Large intestine (tissue), 3 donors: Measurements from ENCODE around the gene LRRC71. TPM values are rescaled to one million over a fixed set of nuclear protein-coding genes. Genes with fewer than 3 reads are reported as not detected.

ENCODE experiments used
- DNase-seq, 2 donors: peaks; one replicate each; pipeline versions ENCODE4 v3.0.0 to v3.0.0-alpha.2; 2013
- H3K27ac ChIP-seq: one replicate; pipeline ENCODE4 v1.5.1; 2013; ENCODE audit warnings: low read length
- H3K27me3 ChIP-seq: 2 replicates; pipeline ENCODE4 v1.6.1; 2013; ENCODE audit warnings: low read length; ENCODE audit not compliant: control insufficient read depth, insufficient read depth
- H3K36me3 ChIP-seq: 2 replicates; pipeline ENCODE4 v1.6.1; 2013; ENCODE audit warnings: low read length; ENCODE audit not compliant: control insufficient read depth, insufficient read depth
- H3K4me1 ChIP-seq: one replicate; pipeline ENCODE4 v1.6.1; 2013; ENCODE audit warnings: low read length; ENCODE audit not compliant: control insufficient read depth, insufficient read depth
- H3K4me3 ChIP-seq: one replicate; pipeline ENCODE4 v1.5.1; 2013; ENCODE audit warnings: low read length
- H3K9me3 ChIP-seq: one replicate; pipeline ENCODE4 v1.6.1; 2013; ENCODE audit warnings: mild to moderate bottlenecking, low read depth, low read length, moderate library complexity; ENCODE audit not compliant: control insufficient read depth
- WGBS: methylation state at CpG from one replicate; pipeline ENCODE4 v1.1.5; 2013; ENCODE audit warnings: low lambda C conversion rate; ENCODE audit not compliant: insufficient coverage; 5-methylcytosine and 5-hydroxymethylcytosine counted together
- polyA plus RNA-seq: library from polyadenylated mRNA; unstranded; fragments of 120-200 nt; gene quantifications from one replicate; pipeline ENCODE4 v1.2.1, GENCODE V29; 2013

LRRC71 gene
- polyA plus RNA-seq, 1 donor = 0.28 TPM

GRCh38 chr1:156964441-156964840 is 44.0 kb downstream of the LRRC71 start:
- Histone ChIP-seq H3K9me3 (no peaks in the 10 kb centered on the region), H3K27me3 (no peaks in the 10 kb centered on the region), H3K36me3 (peaks cover 74% of the 10 kb centered on the region), H3K4me3 (no peak overlapping the region), H3K27ac (no peak overlapping the region), H3K4me1 (no peaks in the 10 kb centered on the region)
- WGBS = 100% methylated on average over 1 of the region's 2 CpGs
- no peak for DNase-seq

- Histone ChIP-seq H3K9me3 (no peaks in the 10 kb centered on the region), H3K36me3 (peaks cover 71% of the 10 kb centered on the region), H3K27me3 (no peaks in the 10 kb centered on the region), H3K4me1 (no peaks in the 10 kb centered on the region), H3K4me3 (no peak overlapping the region), H3K27ac (no peak overlapping the region)
- no peak for DNase-seq
- no CpG with 5 or more reads among the region's 3 CpGs for WGBS
Observed at GRCh38 chr1:156969496-156969895, 49.1 kb downstream of the LRRC71 start.

DNA sequence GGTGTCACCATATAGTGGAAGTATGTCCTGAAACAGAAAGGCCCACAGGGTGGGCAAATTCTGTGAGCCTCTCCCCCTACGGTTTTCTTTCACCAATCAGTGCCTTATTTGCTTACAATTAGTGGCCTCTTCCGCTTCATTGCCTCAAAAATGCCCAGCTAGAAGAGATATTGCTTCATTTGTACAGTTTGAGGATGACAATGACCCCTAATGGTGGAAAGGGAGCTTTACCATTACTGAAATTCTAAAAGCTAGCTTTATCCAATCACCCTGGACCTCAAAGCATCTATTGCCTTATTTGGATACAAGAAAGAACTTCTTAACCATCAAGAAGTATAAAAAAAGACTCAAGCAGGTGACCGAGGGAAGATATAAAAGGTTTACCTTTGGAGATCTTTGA is 49.6 kb downstream of the LRRC71 start:
- Histone ChIP-seq H3K36me3 (peaks cover 73% of the 10 kb centered on the region), H3K27me3 (no peaks in the 10 kb centered on the region), H3K4me3 (no peak overlapping the region), H3K4me1 (no peaks in the 10 kb centered on the region), H3K9me3 (no peaks in the 10 kb centered on the region), H3K27ac (no peak overlapping the region)
- WGBS = 100% methylated on average over 2 of the region's 3 CpGs
- no peak for DNase-seq

DNA sequence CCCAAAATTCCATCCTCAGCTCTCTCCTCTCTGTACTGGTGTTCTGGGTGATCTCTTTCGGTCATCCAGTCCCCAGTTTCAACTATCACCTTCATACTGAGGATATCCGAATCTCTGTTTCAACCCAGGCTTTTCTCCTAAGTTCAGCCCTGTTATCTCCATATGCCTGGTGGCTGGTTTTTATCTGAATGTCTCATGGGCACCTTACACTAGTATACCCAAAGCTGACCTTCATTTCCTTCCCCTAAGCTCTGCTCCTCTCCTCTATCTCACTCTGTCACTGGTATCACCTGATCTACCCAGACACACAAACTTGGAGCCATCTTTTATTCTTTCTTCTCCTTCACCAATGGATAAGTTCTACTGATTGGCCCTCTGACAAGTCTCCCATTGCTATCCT is 53.0 kb downstream of the LRRC71 start:
- no peaks in the 10 kb centered on the region for H3K9me3 ChIP-seq
- 100% methylated on average over 2 of the region's 2 CpGs for WGBS
- no peaks in the 10 kb centered on the region for H3K27me3 ChIP-seq
- no peaks in the 10 kb centered on the region for H3K4me1 ChIP-seq
- no peak for DNase-seq
- H3K27ac ChIP-seq = no peak overlapping the region
- peaks cover 79% of the 10 kb centered on the region for H3K36me3 ChIP-seq
- no peak overlapping the region for H3K4me3 ChIP-seq

DNA sequence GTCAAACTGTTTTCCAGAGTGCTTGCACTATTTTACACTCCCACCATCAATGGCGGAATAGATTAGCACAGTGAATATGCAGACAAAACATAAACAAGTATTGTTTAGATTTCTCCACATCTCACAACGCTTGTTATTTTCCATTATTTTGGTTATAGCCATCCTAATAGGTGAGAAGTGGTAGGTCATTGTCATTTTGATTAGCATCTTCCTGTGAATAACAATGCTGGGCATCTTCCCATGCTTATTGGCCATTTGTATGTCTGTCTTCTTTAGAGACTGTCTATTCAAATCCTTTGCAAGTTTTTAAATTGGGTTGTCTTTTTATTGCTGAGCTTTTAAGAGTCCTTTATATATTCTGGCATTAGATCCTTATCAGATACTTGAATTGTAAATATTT is 54.7 kb downstream of the LRRC71 start:
- Histone ChIP-seq H3K27me3 (no peaks in the 10 kb centered on the region), H3K27ac (no peak overlapping the region), H3K4me1 (no peaks in the 10 kb centered on the region), H3K4me3 (no peak overlapping the region), H3K9me3 (no peaks in the 10 kb centered on the region), H3K36me3 (peaks cover 68% of the 10 kb centered on the region)
- 38% methylated on average over 1 of the region's 2 CpGs for WGBS
- DNase-seq = no peak

- H3K27ac ChIP-seq = no peak overlapping the region
- no peaks in the 10 kb centered on the region for H3K9me3 ChIP-seq
- no peak overlapping the region for H3K4me3 ChIP-seq
- no peak for DNase-seq
- peaks cover 64% of the 10 kb centered on the region for H3K36me3 ChIP-seq
- no peaks in the 10 kb centered on the region for H3K4me1 ChIP-seq
- no peaks in the 10 kb centered on the region for H3K27me3 ChIP-seq
- 40% methylated on average over 1 of the region's 4 CpGs for WGBS
Observed at GRCh38 chr1:156980551-156980950, 60.1 kb downstream of the LRRC71 start.

Other genes starting within 250 kb of the LRRC71 start
- gene NES, start 243.2 kb upstream of the LRRC71 start, polyA plus RNA-seq = 26.5 TPM
- 16.7 TPM for gene CRABP2, start 215.0 kb upstream of the LRRC71 start, polyA plus RNA-seq
- 59.3 TPM for gene METTL25B, start 192.2 kb upstream of the LRRC71 start, polyA plus RNA-seq
- gene ISG20L2, start 191.9 kb upstream of the LRRC71 start, polyA plus RNA-seq = 36.6 TPM
- gene MRPL24, start 179.5 kb upstream of the LRRC71 start, polyA plus RNA-seq = 58.1 TPM
- 244 TPM for gene HDGF, start 169.0 kb upstream of the LRRC71 start, polyA plus RNA-seq
- 61.3 TPM for gene PRCC, start 153.1 kb upstream of the LRRC71 start, polyA plus RNA-seq
- gene SH2D2A, start 103.8 kb upstream of the LRRC71 start, polyA plus RNA-seq = 5.3 TPM
- 0.09 TPM for gene INSRR, start 61.5 kb upstream of the LRRC71 start, polyA plus RNA-seq
- gene NTRK1, start 59.8 kb upstream of the LRRC71 start, polyA plus RNA-seq = 0.15 TPM
- gene PEAR1, start 26.9 kb upstream of the LRRC71 start, polyA plus RNA-seq = 5.9 TPM
- 34.0 TPM for gene ARHGEF11, start 125.1 kb downstream of the LRRC71 start, polyA plus RNA-seq
- gene ETV3L, start 179.2 kb downstream of the LRRC71 start, polyA plus RNA-seq = not detected
- 19.3 TPM for gene ETV3, start 217.8 kb downstream of the LRRC71 start, polyA plus RNA-seq